ENCODE measurements around the gene ID2. TPM values are rescaled to one million over a fixed set of nuclear protein-coding genes. Genes with fewer than 3 reads are reported as not detected.

The ID2 gene
- total and polyA plus RNA-seq, 3 donors from 2014 or later: 31.3 to 87.2 (median 48.8) TPM

DNA sequence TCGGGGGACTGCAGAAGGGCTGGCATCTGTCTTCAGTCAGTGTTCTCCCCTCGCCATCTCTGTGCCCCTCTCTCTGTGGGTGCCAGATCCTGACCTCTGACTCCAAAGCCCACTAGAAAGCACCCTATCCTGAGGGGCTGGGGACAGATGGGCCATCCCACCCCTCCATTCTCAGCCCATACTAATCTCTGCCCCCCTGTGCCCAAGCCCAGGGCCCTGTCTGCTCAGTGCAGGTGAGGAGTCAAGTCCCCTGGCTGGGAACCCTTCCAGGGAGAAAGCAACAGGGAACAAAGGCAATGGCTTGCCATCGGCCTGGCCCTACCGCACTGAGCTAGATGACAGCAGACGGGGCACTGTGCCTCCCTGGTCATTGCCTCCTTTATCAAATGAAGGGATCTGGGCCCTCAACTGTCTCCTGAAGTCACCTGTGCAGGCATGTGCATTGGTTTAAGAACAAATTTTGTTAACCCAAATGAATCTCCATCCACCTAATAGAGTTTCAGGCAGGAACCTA lies 42.7 kb upstream of the ID2 start:
- Histone ChIP-seq H3K9me3 (no peaks in the 10 kb centered on the region), H3K27me3 (no peaks in the 10 kb centered on the region), H3K4me3 (no peak overlapping the region), H3K27ac (no peak overlapping the region), H3K4me1 (peaks cover 15% of the 10 kb centered on the region), H3K36me3 (ENCODE audit: low read depth, missing control alignments) (no peaks in the 10 kb centered on the region)
- 98% methylated on average over 5 of the region's 5 CpGs for WGBS, 2 donors
- intact Hi-C loops (cut with DNase I; ENCODE audit: low total_unique reads): no loop called here
- TF ChIP-seq POLR2A (IDR thresholded peaks at IDR 0.05): no peak
- TF ChIP-seq, protein P1, sequence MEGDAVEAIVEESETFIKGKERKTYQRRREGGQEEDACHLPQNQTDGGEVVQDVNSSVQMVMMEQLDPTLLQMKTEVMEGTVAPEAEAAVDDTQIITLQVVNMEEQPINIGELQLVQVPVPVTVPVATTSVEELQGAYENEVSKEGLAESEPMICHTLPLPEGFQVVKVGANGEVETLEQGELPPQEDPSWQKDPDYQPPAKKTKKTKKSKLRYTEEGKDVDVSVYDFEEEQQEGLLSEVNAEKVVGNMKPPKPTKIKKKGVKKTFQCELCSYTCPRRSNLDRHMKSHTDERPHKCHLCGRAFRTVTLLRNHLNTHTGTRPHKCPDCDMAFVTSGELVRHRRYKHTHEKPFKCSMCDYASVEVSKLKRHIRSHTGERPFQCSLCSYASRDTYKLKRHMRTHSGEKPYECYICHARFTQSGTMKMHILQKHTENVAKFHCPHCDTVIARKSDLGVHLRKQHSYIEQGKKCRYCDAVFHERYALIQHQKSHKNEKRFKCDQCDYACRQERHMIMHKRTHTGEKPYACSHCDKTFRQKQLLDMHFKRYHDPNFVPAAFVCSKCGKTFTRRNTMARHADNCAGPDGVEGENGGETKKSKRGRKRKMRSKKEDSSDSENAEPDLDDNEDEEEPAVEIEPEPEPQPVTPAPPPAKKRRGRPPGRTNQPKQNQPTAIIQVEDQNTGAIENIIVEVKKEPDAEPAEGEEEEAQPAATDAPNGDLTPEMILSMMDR (IDR thresholded peaks at IDR 0.05): no peak
- no peak for DNase-seq

DNA sequence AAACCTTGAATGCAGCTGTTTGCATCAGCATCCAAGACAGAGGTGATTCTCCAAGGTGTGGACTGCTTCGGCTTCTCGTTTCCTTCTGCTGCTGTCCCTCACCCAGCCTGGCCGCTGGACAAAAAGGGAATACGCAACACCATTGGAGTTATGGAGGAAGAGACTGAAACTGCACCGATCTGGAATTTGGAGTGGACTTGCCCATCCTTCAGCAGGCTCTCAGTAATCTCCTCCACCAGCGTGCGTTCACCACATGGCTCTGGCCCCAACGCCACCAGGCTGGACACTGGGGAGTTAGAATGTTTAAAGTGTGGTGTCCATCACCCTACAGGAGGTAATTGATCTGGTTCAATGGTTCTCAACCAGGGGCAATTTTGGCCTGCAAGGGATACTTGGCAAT lies 41.4 kb upstream of the ID2 start:
- Histone ChIP-seq H3K9me3 (no peaks in the 10 kb centered on the region), H3K4me1 (peaks cover 15% of the 10 kb centered on the region), H3K27me3 (no peaks in the 10 kb centered on the region), H3K36me3 (ENCODE audit: low read depth, missing control alignments) (no peaks in the 10 kb centered on the region), H3K4me3 (no peak overlapping the region), H3K27ac (no peak overlapping the region)
- intact Hi-C loops (cut with DNase I; ENCODE audit: low total_unique reads): no loop called here
- TF ChIP-seq, protein P1 (IDR thresholded peaks at IDR 0.05): no peak
- no peak for TF ChIP-seq POLR2A (IDR thresholded peaks at IDR 0.05)
- WGBS, 2 donors: 96 to 97% methylated on average over 8 of the region's 8 CpGs
- DNase-seq: no peak

DNA sequence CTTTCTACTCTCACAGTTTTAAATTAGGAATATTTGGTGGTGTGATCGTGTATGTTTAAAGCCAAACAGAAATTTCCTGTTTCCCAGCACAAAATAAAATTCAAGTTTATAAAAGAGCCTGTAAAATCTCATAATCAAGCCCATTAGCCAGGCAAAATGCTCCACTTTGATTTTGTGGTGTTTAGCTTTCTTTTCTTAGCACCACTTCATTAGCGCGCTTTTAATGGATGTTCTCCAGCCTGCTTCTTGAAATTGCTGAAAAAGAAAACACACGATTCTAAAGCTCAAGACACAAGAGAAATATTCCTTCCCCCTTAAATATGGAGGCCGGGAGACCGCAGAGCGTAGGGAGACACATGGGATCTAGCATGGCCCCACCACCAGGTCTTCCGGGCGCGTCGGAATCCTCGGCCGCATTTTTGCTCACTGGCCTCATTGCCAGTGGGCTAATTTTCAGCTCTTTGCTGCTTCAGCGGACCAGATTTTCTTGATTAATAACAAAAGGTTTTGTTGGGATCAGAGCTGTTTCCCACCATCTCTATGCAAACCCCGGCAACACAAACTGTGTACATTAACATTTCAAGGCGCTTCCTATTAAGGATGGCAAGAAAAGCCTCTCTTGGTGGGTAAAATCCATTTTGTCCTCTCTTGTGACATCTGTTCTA lies 40.4 kb upstream of the ID2 start:
- TF ChIP-seq, protein P1 (IDR thresholded peaks at IDR 0.05): no peak
- TF ChIP-seq POLR2A (IDR thresholded peaks at IDR 0.05): no peak
- intact Hi-C loops (cut with DNase I; ENCODE audit: low total_unique reads): no loop called here

DNA sequence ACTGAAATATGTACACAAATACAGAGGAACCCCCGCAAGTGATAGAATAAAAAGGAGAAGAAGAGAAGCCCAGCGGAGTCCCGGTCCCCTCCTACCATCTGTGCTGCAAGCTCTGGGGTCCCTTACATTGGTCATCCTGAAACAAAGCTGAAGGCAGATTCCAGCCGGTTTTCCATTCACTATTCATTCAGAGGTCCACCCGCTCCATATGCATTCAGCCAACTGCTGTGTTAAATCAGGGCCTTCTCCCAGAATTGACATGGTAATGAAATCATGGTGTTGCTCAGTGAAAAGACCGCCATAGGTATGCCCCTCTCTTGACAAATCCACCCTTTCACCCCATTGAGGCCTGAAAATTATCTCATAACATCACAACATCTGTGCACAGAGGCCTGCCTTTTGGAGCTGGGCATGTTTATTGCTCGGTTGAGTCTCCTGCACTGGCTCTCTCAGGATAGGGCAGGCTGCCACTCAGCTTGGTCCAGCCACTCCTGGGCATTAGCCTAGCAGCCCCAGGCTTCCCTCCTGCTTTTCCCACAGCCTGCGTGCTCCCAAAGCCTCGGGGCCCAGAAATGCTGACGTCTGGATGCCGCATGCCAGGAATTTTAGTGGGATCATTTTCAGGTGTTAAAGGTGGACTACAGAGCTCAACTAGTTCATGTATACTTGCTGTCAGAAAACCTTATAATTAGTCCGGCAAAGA lies 39.3 kb upstream of the ID2 start:
- Histone ChIP-seq H3K27ac (no peak overlapping the region), H3K4me1 (no peaks in the 10 kb centered on the region), H3K36me3 (ENCODE audit: low read depth, missing control alignments) (no peaks in the 10 kb centered on the region), H3K4me3 (no peak overlapping the region), H3K27me3 (no peaks in the 10 kb centered on the region), H3K9me3 (no peaks in the 10 kb centered on the region)
- TF ChIP-seq POLR2A (IDR thresholded peaks at IDR 0.05): no peak
- TF ChIP-seq, protein P1 (IDR thresholded peaks at IDR 0.05): no peak
- no peak for DNase-seq
- WGBS, 2 donors: 87 to 90% methylated on average over 12 of the region's 12 CpGs
- intact Hi-C loops (cut with DNase I; ENCODE audit: low total_unique reads): no loop called here

More for the DNA sequence above, 40.4 kb upstream of the ID2 start:
- Histone ChIP-seq H3K36me3 (ENCODE audit: low read depth, missing control alignments) (no peaks in the 10 kb centered on the region), H3K9me3 (no peaks in the 10 kb centered on the region), H3K4me1 (peaks cover 9% of the 10 kb centered on the region), H3K27me3 (no peaks in the 10 kb centered on the region), H3K27ac (no peak overlapping the region), H3K4me3 (no peak overlapping the region)
- DNase-seq: no peak
- 94% methylated on average over 16 of the region's 16 CpGs for WGBS, 2 donors
